Measurements from ENCODE around the gene FAM89B. TPM values are rescaled to one million over a fixed set of nuclear protein-coding genes. Genes with fewer than 3 reads are reported as not detected.
"Not testable (repeated sequence)": the region's sequence is repeated elsewhere in the genome, so short reads cannot be mapped to it uniquely, and the experiment has no call there.

FAM89B gene
- 35.4 and 40.0 TPM in 2 replicates for total RNA-seq (2014; rRNA removed; shearing (Covaris generic))

GRCh38 chr11:65572356-65573051 is at the start of gene FAM89B:
Gene FAM89B (plus strand): TSS chr11:65572538. CDS start chr11:65572670, 132 bp downstream.
- peak; percentile 85 for DNase-seq (ENCODE audit: low read depth)

- not testable (repeated sequence) for DNase-seq (ENCODE audit: low read depth)
Observed at GRCh38 chr11:65522718-65523630, 49.4 kb upstream of the FAM89B start.

GRCh38 chr11:65523631-65523968 is 48.7 kb upstream of the FAM89B start:
- DNase-seq (ENCODE audit: low read depth): not testable (repeated sequence)

DNA sequence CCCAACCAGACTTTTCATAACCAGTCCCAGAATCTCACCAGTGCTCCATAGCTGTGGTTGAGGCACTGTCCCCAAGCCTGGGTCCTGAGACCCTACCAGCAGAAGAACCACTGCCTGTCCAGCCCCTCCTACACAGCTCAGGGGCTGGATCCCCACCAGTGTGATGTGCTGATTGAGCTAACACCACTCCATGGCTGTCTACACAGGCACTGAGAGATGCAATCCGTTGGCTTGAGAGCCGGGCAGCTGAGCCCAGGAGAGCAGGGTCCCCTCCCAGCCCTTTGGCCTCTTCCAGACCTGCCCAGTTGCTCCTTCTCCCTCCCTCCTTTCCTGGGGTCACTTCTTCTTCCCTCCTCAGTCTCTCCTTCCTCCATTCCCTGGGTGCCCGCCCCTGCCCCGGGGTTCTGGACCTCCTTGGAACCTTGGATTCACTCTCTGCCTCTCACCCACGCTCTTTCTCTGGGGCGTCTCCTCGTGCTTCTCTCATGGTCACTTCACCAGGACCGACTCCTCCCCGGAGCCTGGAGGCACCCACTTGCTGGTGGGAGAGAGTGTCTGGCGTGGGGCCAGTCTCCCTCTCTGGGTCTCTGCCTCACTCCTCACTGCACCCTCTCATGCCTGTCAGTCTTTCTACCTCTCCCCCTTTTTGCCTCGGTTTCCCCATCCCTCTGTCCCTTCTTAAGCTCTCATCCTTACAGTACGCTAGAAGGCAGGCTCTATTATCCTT is 48.2 kb upstream of the FAM89B start:
- no peak for DNase-seq (ENCODE audit: low read depth)

DNA sequence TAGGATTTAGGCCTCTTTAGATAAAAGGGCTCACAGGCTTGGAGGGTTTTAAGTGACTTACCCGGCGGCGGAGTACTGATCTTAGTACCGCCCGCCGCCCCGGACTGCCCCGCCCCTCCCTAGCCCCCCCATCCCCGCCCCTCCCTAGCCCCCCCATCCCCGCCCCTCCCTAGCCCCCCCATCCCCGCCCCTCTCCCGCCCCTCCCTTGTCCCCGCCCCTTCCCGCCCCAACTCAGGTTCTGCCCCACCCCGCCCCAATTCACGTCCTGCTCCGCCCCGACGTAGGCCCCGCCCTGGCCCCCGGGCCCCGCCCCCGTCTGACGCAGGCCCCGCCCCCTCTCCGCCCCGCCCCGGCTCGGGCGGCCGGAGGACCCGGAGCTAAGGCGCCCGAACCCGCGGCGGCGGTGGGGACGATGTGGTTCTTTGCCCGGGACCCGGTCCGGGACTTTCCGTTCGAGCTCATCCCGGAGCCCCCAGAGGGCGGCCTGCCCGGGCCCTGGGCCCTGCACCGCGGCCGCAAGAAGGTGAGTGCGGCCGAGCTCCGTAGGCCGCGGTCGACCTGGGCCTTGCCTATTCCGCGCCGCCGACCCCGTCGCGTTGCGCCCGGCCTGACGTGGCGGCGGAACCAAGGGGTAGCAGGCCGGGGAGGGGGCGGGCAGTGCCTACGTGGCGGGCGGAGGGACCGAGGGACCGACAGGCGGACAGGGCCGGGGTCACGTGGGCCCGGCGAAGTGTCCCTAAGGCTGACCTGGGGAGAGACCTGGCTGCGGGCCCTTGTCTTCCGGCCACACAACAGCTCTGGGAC is 47.4 kb upstream of the FAM89B start, which contains the start of gene SCYL1:
Gene SCYL1, plus strand, starts transcription at position 343 of the 805 bp plus-strand sequence. Its CDS starts 71 bp downstream, at position 414.
- DNase-seq (ENCODE audit: low read depth): peak; percentile 48

DNA sequence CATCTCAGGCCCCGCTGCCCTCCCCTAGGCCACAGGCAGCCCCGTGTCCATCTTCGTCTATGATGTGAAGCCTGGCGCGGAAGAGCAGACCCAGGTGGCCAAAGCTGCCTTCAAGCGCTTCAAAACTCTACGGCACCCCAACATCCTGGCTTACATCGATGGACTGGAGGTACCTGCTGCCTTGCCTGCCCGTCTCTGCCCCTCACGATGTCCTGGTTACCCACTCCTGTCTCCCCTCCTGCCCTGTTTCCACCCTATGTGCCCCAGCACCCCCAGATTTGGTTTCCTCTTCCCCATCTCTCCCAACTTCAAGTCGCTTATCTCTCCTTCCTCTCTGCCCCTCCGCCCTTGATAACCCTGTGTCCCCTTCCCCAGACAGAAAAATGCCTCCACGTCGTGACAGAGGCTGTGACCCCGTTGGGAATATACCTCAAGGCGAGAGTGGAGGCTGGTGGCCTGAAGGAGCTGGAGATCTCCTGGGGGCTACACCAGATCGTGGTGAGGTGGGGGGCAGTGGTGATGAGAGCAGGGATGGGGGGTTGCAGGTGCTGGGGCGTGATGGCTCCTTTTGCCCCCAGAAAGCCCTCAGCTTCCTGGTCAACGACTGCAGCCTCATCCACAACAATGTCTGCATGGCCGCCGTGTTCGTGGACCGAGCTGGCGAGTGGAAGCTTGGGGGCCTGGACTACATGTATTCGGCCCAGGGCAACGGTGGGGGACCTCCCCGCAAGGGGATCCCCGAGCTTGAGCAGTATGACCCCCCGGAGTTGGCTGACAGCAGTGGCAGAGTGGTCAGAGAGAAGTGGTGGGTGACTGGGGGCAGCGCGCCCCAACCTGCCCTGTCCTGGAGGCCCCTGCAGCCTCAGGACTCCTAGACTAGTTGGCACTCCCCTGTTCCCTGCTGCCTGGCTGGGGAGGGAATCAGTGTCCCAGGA is 46.5 kb upstream of the FAM89B start:
- DNase-seq (ENCODE audit: low read depth): no peak

- no peak for DNase-seq (ENCODE audit: low read depth)
Observed at GRCh38 chr11:65526744-65527143, 45.6 kb upstream of the FAM89B start.

- no peak for DNase-seq (ENCODE audit: low read depth)
Observed at GRCh38 chr11:65528819-65529350, 43.5 kb upstream of the FAM89B start.

- DNase-seq (ENCODE audit: low read depth): no peak
Observed at GRCh38 chr11:65529475-65530156, 42.7 kb upstream of the FAM89B start.

DNA sequence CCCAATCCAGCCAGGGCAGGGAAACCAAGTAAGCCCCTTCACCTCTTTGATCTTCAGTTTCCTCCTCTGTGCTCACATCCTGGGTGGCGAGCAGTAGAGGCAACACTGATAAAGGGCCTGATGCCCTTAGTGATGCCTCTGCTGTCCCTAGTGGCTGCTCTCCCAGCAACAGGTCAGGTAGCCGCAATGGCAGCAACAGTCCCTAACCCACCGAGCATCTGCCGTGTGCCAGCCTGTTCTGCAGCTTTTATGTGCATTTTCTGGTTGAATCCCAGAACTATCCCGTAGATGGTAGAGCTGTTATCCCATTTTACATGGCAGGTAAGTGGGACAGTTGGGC is 42.2 kb upstream of the FAM89B start:
- DNase-seq (ENCODE audit: low read depth): no peak

DNA sequence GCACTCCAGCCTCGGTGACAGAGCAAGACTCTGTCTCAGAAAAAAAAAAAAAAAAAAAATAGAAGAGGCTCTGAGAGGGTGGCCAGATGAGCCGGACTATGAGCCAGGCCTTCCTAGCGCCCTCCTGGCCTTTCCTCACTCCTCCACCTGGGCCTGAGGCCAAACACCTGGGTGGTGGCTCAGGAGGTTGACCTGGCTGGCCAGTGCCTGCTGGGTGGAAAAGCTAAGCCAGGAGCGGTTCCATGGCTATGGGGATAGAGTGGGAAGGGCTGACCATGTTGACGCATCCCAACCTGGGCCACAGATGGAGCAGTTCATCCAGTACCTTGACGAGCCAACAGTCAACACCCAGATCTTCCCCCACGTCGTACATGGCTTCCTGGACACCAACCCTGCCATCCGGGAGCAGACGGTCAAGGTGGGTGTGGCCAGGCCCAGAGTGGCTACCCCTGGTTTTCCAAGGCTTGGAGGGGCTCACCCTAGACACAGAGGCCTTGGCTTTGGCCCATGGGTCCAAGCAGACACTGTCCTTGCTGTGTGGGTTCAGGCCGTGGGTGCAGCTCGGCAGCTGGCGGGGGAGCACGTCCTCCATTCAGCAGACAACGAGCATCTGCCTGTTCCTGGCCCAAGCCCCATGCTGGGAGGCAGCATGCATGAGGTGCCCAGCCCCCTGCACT is 39.8 kb upstream of the FAM89B start:
- DNase-seq (ENCODE audit: low read depth): no peak

DNA sequence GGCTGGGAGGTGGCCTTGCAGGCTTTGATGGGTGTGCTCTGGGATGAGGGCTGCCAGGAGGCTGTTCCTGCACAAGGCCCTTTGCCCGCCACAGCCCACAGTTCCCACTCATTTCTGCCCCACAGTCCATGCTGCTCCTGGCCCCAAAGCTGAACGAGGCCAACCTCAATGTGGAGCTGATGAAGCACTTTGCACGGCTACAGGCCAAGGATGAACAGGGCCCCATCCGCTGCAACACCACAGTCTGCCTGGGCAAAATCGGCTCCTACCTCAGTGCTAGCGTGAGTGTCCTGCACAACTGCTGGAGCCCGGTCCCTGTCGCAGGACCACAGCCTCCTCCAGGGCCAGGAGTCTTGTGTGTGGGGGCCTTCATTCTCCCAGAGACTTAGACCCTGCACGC is 37.2 kb upstream of the FAM89B start:
- DNase-seq (ENCODE audit: low read depth): no peak

- no peak for DNase-seq (ENCODE audit: low read depth)
Observed at GRCh38 chr11:65536412-65537295, 35.7 kb upstream of the FAM89B start.

DNA sequence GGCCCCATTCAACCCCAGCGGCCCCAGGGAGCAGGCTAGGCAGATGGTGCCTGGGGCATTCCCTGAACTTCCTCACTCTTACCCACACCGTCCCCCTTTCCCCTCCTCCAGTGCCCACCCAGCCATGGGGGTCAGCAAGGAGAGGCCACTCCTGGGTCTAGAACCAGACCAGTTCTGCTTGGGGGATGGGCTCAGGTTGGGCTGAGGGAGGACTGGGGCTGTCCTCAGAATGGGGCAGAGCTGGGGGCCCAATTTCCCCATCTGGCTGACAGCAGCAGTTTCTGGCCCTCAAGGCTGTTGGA is 35.1 kb upstream of the FAM89B start:
- DNase-seq (ENCODE audit: low read depth): no peak

DNA sequence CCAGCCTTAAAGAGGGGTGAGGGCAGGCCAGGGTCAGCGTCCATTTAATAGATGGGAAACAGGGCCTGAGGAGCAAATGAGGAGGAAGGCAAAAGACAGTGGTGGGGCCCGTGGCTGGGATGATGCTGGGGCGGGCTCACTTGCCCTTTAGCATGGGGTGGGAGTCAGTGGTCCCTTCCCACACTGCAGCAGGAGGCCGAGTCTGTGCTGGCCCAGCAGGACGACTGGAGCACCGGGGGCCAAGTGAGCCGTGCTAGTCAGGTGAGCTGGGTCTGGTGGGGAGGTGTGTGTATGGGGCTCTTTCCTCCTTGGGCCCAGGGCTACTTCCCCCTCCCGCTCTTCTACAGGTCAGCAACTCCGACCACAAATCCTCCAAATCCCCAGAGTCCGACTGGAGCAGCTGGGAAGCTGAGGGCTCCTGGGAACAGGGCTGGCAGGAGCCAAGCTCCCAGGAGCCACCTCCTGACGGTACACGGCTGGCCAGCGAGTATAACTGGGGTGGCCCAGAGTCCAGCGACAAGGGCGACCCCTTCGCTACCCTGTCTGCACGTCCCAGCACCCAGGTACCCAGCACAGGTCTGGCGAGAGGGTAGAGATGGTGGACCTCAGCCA is 34.6 kb upstream of the FAM89B start:
- DNase-seq (ENCODE audit: low read depth): no peak

- no peak for DNase-seq (ENCODE audit: low read depth)
Observed at GRCh38 chr11:65538232-65538914, 34.0 kb upstream of the FAM89B start.

Measured in M059J (cell line).